ENCODE data around the gene C20orf141. TPM values are rescaled to one million over a fixed set of nuclear protein-coding genes. Genes with fewer than 3 reads are reported as not detected.
"Not testable (repeated sequence)": the region's sequence is repeated elsewhere in the genome, so short reads cannot be mapped to it uniquely, and the experiment has no call there.

Gene C20orf141
- not detected for total RNA-seq

- DNase-seq (ENCODE audit: low spot score) = peak; percentile 46
These were observed at the start of gene C20orf141 for GRCh38 chr20:2814587-2815051. Gene C20orf141 (plus strand): TSS chr20:2814987. CDS start chr20:2815185, 198 bp downstream.

- DNase-seq (ENCODE audit: low spot score) = peak; percentile 91
These were observed 46.8 kb upstream of the C20orf141 start for GRCh38 chr20:2767768-2768631.

GRCh38 chr20:2768632-2769015 is 46.2 kb upstream of the C20orf141 start:
- DNase-seq (ENCODE audit: low spot score) = no peak

- DNase-seq (ENCODE audit: low spot score) = not testable (repeated sequence)
These were observed 44.7 kb upstream of the C20orf141 start for GRCh38 chr20:2770091-2770490.

GRCh38 chr20:2771631-2772080 is 43.1 kb upstream of the C20orf141 start:
- no peak for DNase-seq (ENCODE audit: low spot score)

- DNase-seq (ENCODE audit: low spot score) = no peak
These were observed 41.0 kb upstream of the C20orf141 start for GRCh38 chr20:2773812-2774211.

- DNase-seq (ENCODE audit: low spot score) = no peak
These were observed 39.6 kb upstream of the C20orf141 start for GRCh38 chr20:2775139-2775538.

- no peak for DNase-seq (ENCODE audit: low spot score)
These were observed 36.0 kb upstream of the C20orf141 start for GRCh38 chr20:2778602-2779321.

GRCh38 chr20:2780948-2781347 is 33.8 kb upstream of the C20orf141 start:
- no peak for DNase-seq (ENCODE audit: low spot score)

- no peak for DNase-seq (ENCODE audit: low spot score)
These were observed 30.8 kb upstream of the C20orf141 start for GRCh38 chr20:2783908-2784566.

- no peak for DNase-seq (ENCODE audit: low spot score)
These were observed 21.3 kb upstream of the C20orf141 start for GRCh38 chr20:2793471-2793870.

GRCh38 chr20:2794202-2794748 is 20.5 kb upstream of the C20orf141 start:
- DNase-seq (ENCODE audit: low spot score) = no peak

GRCh38 chr20:2794866-2795447 is 19.8 kb upstream of the C20orf141 start:
- no peak for DNase-seq (ENCODE audit: low spot score)

GRCh38 chr20:2795451-2795850 is 19.3 kb upstream of the C20orf141 start:
- no peak for DNase-seq (ENCODE audit: low spot score)

GRCh38 chr20:2796011-2796660 is 18.7 kb upstream of the C20orf141 start:
- DNase-seq (ENCODE audit: low spot score) = no peak

GRCh38 chr20:2797136-2797983 is 17.4 kb upstream of the C20orf141 start:
- DNase-seq (ENCODE audit: low spot score) = no peak

- DNase-seq (ENCODE audit: low spot score) = no peak
These were observed 16.5 kb upstream of the C20orf141 start for GRCh38 chr20:2798095-2798805.

- no peak for DNase-seq (ENCODE audit: low spot score)
These were observed 16.0 kb upstream of the C20orf141 start for GRCh38 chr20:2798814-2799213.

- no peak for DNase-seq (ENCODE audit: low spot score)
These were observed 15.5 kb upstream of the C20orf141 start for GRCh38 chr20:2799271-2799670.

All from ureter (tissue), 1 donor.